ENCODE measurements around the gene APOBEC2. TPM values are rescaled to one million over a fixed set of nuclear protein-coding genes. Genes with fewer than 3 reads are reported as not detected.

APOBEC2 gene
- total and polyA plus RNA-seq, 2 of the 4 experiments (the other 2 are of a cell fraction): not detected

DNA sequence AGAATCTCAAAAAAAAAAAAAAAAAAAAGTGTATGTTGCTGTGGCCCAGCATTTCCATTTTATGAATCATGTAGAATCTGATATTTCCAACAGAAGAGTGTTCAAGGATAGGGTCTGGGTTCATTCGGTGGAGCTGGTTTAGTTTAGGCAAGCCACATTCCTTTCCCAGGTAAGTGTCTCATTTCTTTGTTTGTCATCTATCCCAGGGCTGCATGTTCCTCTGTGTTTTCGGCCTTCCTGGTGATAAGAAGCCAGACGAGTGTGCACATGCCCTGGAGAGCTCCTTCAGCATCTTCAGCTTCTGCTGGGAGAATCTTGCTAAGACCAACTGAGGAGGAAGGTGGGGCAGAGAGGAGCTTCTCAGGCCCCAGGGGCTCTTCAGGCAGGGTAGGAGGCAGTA lies 58.0 kb downstream of the APOBEC2 start:
- BruUV-seq (replicated peaks): no TSS peak
- H3K4ac ChIP-seq (ENCODE audit: low read depth, low read length): no peak overlapping the region
- H3K56ac ChIP-seq (ENCODE audit: extremely low read depth, insufficient read depth, low read length): no peak overlapping the region
- DNase-seq (no peak), ATAC-seq (ENCODE audit: low read depth) (no peak)
- H3K14ac ChIP-seq (replicated peaks; ENCODE audit: low read depth, low read length): no peak overlapping the region
- H3K27ac ChIP-seq (ENCODE audit: insufficient read depth, low read length): no peak overlapping the region
- no peak overlapping the region for H2BK120ac ChIP-seq (ENCODE audit: low read depth, low read length)
- no peaks in the 10 kb centered on the region for H3K9me3 ChIP-seq (ENCODE audit: control insufficient read depth, insufficient read depth, low read length)
- no peaks in the 10 kb centered on the region for H3K79me1 ChIP-seq (ENCODE audit: low read depth in 1 of 2, low read length in 2 of 2)
- H3K4me3 ChIP-seq (ENCODE audit: insufficient read depth, low read depth, low read length): no peak overlapping the region
- H3K18ac ChIP-seq (ENCODE audit: low read depth, low read length): no peak overlapping the region
- CTCF ChIA-PET: no interaction called here
- no peak overlapping the region for H2BK20ac ChIP-seq (ENCODE audit: low read depth, low read length)
- no peaks in the 10 kb centered on the region for H3K27me3 ChIP-seq (ENCODE audit: control insufficient read depth, insufficient read depth, low read length)
- no peak overlapping the region for H2BK15ac ChIP-seq (ENCODE audit: low read depth, low read length)
- H3K9me1 ChIP-seq (ENCODE audit: insufficient read depth, low read length): no peaks in the 10 kb centered on the region
- H4K5ac ChIP-seq (ENCODE audit: low read depth, low read length): no peak overlapping the region
- TF ChIP-seq NFE2L2 (IDR thresholded peaks at IDR 0.05; ENCODE audit: low read depth, low read length): no peak
- TF ChIP-seq RAD21 (IDR thresholded peaks at IDR 0.05; ENCODE audit: low read length): no peak
- TF ChIP-seq RFX5 (IDR thresholded peaks at IDR 0.05; ENCODE audit: low read depth, low read length): no peak
- TF ChIP-seq CTCF (conservative IDR thresholded peaks at IDR 0.05; ENCODE audit: low read depth, low read length): no peak
- no peak for TF ChIP-seq USF2 (IDR thresholded peaks at IDR 0.05; ENCODE audit: low read depth, low read length)
- no peak for TF ChIP-seq SMC3 (IDR thresholded peaks at IDR 0.05; ENCODE audit: low read depth, low read length)
- TF ChIP-seq MXI1 (IDR thresholded peaks at IDR 0.05; ENCODE audit: borderline replicate concordance, low read depth, low read length): no peak
- TF ChIP-seq ELK1 (IDR thresholded peaks at IDR 0.05; ENCODE audit: borderline replicate concordance, low read depth, low read length): no peak
- TF ChIP-seq RCOR1 (IDR thresholded peaks at IDR 0.05; ENCODE audit: insufficient replicate concordance, low read length): no peak
- no peak for TF ChIP-seq MAZ (IDR thresholded peaks at IDR 0.05; ENCODE audit: borderline replicate concordance, low read depth, low read length)
- no peak for TF ChIP-seq CEBPB (IDR thresholded peaks at IDR 0.05; ENCODE audit: low read depth, low read length)
- no peak for TF ChIP-seq MAFK (IDR thresholded peaks at IDR 0.05; ENCODE audit: low read depth, low read length)
- no peak for TF ChIP-seq POLR2A (IDR thresholded peaks at IDR 0.05; ENCODE audit: low read depth, low read length)
- dilution Hi-C loops (cut with HindIII; ENCODE audit: low sequenced_read_pairs, unreplicated experiment) (no loop called here), in situ Hi-C loops (cut with MboI; ENCODE audit: low sequenced_read_pairs) (no loop called here), intact Hi-C loops (cut with micrococcal nuclease) (no loop called here)
- H3K4me2 ChIP-seq (ENCODE audit: low read depth, low read length): no peak overlapping the region
- no peak overlapping the region for H2AFZ ChIP-seq (replicated peaks; ENCODE audit: low read length, poor library complexity)
- no peak overlapping the region for H4K8ac ChIP-seq (ENCODE audit: low read depth in 2 of 2, low read length in 2 of 2)
- POLR2A ChIA-PET (ENCODE audit: unreplicated experiment): no interaction called here
- no peaks in the 10 kb centered on the region for H3K36me3 ChIP-seq (ENCODE audit: control insufficient read depth, insufficient read depth, low read length)
- no peak overlapping the region for H2AK5ac ChIP-seq (ENCODE audit: low read depth, low read length)
- H3K23ac ChIP-seq (ENCODE audit: low read depth, low read length): no peak overlapping the region
- no peak overlapping the region for H3K9ac ChIP-seq (ENCODE audit: low read depth, low read length)
- no peak overlapping the region for H2AK9ac ChIP-seq (replicated peaks; ENCODE audit: low read depth, low read length, poor library complexity)
- H4K20me1 ChIP-seq (ENCODE audit: insufficient read depth, low read length): no peaks in the 10 kb centered on the region
- 86% methylated on average over 1 of the region's 3 CpGs; no CpG with 5 or more reads in 1 of the 2 experiments for WGBS, 2 experiments (ENCODE audit: extremely low coverage in 2 of 2, insufficient read length in 1 of 2)
- no peaks in the 10 kb centered on the region for H3K4me1 ChIP-seq (ENCODE audit: control insufficient read depth, insufficient read depth, low read length)
- H4K91ac ChIP-seq (ENCODE audit: insufficient read depth, low read depth, low read length): no peak overlapping the region
- H2BK5ac ChIP-seq (ENCODE audit: low read depth, low read length, poor library complexity, severe bottlenecking): no peak overlapping the region
